Left renal cortex interstitium (tissue), 4 donors: Measurements from ENCODE around the gene SMCO3. TPM values are rescaled to one million over a fixed set of nuclear protein-coding genes. Genes with fewer than 3 reads are reported as not detected.
"Not testable (repeated sequence)": the region's sequence is repeated elsewhere in the genome, so short reads cannot be mapped to it uniquely, and the experiment has no call there.

Source experiments
- DNase-seq, 4 donors: peaks; one replicate each; pipeline ENCODE4 v3.0.0-alpha.2; 2013; ENCODE audit warnings: low read depth in 4 of 4, low spot score in 2 of 4, missing footprints in 1 of 4
- polyA plus RNA-seq, 4 donors: library from polyadenylated mRNA; unstranded; fragments of 120-200 nt; gene quantifications; one replicate each; pipeline ENCODE4 v1.2.1, GENCODE V29; 2013; ENCODE audit not compliant: insufficient read length in 4 of 4

SMCO3 gene
- polyA plus RNA-seq, 4 donors: 2.2 to 3.1 (median 2.6) TPM

DNA sequence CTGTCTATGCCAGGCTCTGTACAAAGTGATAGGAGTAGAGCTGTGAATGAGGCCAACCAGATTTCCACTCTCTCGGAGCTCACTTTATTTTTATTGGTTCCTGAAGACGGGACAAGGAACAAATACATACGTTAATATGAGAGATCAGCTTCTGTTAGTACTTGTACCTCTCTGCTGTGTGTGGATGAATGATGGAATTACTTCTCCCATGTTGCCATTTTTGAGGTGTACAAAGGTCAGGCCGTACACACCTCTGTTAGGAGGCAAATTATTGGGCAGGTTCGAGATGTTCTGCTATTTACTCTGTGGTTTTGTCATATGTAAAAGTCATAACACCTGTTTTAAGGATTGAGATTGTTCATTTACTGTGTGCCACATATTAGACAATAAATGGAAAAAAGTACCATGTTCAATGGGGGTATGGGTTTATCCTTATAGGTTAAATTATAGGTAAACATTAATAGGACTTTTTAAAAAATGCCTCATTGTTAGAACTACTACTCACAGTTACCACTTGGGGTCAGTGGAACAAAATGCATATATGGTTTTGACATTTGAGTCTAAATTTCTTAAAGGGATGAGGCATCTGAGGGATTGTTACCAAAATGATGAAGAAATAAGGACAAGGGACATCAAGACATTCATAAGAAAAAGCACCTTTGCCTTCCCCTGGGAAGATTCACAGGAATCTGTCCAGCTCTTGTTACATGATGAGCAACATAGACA lies 37.6 kb downstream of the SMCO3 start:
- no peak for DNase-seq

DNA sequence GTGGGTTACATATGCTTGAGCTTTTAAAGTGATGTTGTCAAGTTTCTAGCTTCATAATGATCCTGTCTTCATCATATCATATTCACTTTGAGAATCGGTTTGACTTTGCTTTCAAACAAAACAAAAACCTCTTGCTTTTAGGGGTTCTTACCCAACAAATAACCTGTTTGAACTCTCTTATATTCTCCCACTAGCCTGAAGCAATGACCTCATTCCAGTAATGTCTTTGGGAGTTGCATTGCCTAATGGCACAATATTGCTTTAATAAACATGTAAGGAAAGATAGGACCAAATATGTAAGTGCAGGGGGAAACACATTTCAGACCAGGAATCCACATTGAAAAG lies 38.4 kb downstream of the SMCO3 start:
- DNase-seq: no peak

DNA sequence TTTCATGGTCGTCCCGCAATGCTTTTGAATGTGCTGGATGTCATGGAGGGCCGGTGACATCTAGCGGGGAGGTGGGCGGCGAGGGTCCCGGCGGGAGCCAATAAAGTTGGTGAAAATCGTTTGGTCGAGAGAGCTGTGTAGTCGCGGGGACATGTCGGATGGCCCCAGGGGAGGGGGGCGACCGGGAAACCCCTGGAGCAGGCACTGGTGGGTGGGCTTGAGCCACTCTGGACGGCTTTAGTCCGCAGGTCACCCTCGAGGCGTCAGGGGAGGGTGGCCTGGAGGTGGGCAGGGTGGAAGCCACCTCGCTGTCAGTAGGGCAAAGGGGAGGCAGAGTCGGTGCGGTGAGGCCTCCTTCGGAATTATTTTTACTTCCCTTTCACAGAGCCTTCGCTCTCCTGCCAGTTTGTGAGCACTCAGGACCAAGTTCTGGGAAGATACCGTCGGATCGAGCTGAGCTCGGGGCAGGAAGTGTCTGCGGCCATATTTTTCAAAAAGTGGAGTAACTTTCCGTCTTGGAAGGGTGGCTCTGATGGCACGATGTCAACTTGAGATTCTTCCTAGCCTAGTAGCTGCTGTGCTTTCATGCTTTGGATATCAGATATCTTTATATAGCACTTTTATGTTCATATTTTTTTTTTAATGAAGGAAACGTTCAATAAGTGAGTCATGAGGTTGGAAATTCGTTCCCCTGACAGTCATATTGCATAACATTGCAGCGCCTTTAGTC lies 38.9 kb downstream of the SMCO3 start:
- DNase-seq: peak in 1 of 4 donors; percentile 48

DNA sequence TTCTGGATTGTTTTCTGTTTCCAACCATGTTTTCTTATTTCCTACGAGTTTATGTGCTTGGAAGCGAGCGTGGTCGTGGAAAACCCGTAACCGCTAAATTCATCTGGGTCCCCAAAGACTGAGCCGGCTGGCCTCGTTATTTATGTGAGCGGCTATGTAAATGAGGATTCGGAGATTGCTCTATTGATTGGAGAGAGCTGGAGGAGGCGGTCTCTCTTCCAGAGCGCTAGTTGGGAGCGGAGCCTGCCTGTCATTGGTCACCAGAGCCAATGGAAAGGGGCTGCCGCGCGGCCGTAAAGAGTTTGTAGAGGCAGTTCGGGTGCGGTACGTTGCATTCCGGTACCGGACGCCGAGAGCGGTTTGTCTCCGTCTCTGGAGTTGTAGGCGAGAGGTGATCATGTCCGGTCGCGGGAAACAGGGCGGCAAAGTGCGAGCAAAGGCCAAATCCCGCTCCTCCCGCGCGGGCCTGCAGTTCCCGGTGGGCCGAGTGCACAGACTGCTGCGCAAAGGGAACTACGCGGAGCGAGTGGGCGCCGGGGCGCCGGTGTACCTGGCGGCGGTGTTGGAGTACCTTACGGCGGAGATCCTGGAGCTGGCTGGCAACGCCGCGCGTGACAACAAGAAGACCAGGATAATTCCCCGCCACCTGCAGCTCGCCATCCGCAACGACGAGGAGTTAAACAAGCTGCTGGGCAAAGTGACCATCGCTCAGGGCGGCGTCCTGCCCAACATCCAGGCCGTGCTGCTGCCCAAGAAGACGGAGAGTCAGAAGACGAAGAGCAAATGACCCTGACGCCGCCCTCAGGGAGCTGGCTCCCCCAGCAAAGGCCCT lies 39.7 kb downstream of the SMCO3 start:
- peak; percentile 91 to 96 (median 94) for DNase-seq

DNA sequence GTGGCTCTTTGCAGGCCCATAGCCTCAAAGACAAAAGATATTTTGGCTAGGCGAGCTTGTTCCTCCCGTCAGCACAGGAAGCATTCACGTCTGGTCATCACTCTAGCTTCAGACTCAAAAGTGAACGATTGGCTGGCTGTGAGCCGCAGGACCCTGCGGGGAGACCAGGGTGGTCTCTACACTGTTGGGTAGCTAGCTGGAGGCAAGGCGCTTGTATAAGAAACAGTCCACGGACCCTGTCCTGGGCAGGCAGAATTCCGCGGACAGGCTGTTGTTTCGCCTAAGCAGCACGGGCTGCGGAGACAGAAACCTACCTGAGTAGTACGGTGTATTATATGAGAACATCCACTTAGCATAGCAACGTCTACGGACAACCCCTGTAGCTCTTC lies 40.3 kb downstream of the SMCO3 start:
- DNase-seq: peak in 1 of 4 donors; percentile 58

DNA sequence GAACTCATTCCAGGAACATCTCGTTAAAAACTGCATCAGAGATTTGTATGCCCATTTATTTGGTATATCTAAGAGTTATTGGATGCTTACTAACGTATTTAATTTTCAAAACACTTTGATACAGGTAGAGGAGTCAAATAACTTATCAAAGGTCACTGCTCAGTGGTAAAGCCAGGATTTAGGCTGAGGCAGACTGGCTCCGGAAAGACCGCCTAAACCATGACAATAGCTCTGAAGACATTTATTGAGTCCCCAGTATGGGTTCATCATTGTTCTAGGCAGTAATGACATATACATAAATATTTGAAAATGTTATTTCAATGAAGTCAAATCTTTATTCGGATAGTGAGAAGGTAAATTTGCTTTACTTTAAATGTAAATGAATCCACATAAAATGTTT lies 41.0 kb downstream of the SMCO3 start:
- DNase-seq: no peak

DNA sequence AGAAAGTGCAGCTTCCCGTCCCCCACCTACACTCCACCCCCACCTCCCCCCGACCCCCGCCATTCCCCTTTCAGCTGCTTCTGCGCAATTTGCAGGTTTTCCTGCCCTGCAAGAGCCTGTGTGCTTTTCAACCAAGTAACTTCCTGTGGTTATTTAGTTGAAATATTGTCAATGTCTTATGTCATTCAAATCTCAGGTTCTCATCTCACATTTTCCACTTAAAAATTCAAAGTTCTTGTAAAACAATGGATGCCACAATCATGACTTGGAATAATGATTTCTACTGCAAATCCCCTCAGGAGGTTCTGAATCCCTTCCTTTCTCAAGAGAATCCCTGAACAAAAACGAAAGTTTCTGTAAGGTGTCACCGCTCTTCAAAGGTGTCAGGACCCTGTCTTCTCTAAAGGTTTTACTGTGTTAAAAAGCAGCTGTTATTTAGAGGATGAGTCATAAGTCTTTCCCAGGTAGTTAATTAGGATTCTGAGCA lies 42.3 kb downstream of the SMCO3 start:
- no peak for DNase-seq

DNA sequence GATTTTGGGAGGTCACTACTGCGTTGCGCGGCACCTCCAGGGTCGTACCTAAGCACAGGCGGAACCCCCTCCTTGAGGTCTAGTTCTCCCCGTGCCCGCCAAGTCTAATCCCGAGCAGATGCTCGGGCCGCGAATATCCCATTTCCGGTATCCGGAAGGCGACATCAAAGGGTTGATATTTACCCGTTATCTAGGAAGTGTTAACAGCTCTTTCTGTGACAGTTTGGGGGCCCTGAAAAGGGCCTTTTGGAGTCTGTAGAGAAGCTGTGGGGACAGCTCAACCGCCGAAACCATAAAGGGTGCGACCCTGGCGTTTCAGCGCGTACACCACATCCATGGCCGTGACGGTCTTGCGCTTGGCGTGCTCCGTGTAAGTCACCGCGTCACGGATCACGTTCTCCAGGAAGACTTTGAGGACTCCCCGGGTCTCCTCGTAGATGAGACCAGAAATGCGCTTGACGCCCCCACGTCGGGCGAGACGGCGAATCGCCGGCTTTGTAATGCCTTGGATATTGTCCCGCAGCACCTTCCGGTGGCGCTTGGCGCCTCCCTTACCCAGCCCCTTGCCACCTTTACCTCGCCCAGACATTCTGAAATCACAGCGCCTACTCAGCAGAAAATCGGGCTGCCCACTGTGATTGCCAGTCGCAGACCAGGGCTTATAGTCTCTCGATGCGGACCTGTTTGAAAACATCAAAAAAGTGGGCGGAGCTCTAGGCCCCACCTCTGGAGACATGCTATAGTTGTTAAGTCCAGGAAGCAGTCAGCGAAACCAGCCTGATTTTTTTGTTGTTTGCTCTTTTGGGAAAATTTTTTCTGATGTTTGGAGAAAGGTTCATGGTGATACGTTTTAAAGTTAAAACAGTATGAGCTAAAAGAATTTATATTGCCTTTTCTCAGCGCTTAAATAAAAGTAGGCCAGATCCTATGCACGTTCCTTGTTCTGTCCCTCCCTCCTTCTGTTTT lies 43.2 kb downstream of the SMCO3 start:
- DNase-seq: peak; percentile 90 to 98 (median 96)

DNA sequence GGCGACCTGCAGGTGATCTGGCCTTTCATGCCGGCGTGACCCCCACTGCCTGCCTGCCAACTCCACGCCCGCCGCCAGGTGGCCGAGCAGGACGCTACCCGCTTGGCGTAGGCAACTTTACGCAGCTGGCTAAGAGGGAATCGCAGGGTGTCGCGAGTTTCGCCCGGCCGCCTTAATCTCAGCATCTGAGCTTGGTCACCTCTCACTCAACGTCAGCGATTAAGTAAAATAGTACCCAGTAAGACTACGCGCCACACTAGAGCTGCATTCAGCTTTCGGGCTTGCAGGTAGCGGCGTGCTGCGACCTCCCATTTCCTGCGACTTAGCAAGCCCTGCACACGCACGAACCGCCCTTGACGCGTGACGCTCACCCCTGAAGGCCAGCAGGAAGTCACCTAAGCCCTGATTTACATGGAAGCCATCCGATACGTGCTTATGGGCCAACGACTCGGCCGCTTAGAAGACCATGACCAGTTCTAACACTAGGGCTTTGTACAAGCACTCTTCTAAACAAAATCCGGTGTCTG lies 44.0 kb downstream of the SMCO3 start:
- DNase-seq: peak in 3 of 4 donors; percentile 71 to 77 (median 74)

DNA sequence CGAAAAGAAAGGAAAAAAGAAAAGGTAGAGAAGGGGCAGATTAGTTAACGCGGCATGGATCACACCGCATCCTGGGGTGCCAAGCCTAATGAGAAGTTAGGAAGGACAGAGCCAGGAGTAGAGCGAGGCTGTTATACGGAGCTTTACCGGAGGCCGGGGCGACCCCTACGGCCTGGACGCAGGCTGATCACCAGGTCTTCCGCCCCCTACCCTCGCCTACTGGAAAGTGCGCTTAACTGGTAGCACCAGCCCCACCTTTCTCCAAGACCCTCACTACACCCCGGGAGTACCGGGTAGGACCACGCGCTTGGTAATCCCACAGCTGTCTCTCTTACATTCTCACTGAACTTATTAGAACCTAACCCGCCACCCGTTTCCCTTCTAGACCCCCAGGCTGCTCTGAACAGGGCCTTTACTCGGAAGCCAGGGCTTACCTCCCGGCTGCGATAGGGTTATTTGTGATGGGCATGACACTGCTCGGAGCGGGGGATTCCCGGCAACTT lies 44.5 kb downstream of the SMCO3 start:
- peak in 1 of 4 donors; percentile 52 for DNase-seq

DNA sequence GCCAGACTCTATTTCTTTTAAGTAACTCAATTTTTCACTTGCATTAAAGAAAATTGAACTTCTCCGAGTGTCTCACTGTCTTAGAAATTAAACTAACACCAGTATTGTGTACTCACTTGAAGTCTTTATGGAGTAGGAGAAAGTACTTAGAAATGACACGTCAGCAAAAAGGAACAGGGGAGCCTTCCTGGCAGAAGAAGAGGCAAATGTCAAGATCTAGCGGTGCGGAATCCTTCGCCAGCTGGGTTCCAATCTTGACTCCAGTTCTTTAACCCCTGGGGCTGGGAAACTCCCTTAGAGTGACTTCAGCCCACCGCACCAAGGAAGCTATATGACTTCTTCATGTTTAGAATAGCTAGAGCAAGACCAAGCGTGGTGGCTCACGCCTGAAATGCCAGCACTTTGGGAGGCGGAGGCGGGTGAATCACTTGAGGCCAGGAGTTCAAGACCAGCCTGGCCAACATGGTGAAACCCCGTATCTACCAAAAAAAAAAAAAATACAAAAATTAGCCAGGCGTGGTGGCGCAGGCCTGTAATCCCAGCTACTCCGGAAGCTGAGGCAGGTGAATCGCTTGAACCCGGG lies 45.1 kb downstream of the SMCO3 start:
- DNase-seq: no peak

DNA sequence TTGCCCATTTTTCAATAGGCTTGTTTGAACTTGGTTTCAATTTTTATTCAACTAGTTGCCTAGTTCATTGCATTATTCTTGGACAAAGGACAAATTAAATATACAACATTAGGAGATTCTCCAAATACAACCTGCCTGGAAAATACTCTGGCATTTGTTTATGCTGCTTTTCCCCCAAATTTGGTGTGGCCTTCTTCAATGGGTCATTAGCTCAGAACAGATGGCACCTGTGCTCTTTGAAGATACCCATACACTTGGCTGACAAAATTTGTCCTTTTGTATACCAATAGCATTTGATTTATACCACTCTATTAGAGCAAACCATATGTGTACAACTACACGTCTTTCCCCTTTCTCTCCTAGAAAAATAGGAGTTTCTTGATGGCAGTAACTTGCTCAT lies 46.4 kb downstream of the SMCO3 start:
- no peak for DNase-seq

DNA sequence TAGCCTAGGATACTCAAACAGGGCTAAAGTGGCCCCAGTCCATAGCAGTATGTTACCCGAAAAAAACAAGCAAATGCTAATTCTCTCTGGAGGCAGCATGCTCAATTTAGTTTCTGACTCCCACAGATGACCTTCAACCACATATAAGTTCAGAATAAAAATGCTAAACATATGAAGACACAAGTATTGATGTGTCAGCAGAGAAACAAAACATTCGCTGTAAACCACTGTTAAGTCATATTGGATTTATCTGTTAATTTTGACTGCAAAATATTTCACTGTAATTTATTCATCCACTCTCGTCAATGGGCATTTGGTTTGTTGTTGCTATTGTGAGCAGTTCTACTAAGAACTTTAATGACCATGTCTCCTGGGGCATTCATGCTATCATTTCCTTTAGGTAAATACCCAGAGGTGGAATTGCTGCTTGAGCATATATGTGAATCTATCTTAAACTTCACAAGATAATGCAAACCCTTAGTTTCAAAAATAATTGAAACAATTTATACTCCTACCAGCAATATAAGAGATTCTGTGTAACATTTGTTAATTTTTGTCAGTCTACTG lies 47.2 kb downstream of the SMCO3 start:
- no peak for DNase-seq

DNA sequence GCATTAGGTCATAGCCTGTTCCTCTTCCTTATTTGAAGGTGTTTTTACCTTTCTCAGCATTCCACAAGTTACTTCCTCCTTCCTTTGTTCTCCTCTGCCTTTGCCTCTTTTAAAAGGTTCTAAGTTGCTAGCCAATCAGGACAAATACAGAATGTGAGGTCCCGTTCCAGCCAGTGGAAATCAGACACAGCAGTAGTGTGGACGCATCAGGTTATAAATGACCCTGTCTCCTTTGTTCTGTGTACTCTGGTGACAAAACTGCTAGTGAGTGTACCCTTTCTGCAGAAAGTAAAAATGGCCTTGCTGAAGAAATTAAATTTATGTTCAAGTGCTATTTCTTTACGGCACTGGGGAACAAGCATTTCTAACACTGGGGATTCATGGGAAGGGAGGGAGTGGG lies 48.0 kb downstream of the SMCO3 start:
- not testable (repeated sequence) for DNase-seq

DNA sequence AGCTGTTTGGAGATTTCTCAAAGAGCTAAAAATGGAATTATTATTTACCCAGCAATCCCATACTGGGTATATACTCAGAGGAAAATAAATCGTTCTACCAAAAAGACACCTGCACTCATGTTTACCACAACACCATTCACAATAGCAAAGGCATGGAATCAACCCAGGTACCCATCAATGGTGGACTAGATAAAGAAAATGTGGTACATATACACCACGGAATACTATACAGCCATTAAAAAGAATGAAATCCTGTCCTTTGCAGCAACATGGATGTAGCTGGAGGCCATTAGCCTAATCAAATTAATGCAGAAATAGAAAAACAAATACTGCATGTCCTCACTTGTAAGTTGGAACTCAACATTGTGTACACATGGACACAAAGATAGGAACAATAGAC lies 48.6 kb downstream of the SMCO3 start:
- no peak for DNase-seq

DNA sequence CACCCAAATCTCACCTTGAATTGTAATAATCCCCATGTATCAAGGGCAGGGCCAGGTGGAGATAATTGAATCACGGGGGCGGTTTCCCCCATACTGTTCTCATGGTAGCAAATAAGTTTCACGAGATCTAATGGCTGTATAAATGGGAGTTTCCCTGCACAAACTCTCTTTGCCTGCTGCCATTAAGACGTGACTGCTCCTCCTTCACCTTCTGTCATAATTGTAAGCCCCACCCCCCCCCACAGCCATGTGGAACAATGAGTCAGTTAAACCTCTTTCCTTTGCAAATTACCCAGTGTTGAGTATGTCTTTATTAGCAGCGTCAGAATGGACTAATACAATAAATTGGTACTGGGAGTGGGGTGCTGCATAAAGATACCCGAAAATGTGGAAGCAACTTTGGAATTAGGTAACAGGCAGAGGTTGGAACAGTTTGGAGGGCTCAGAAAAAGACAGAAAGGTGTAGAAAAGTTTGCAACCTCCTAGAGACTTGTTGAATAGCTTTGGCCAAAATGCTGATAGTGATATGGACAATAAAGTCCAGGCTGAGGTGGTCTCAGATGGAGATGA lies 54.2 kb downstream of the SMCO3 start:
- DNase-seq: not testable (repeated sequence)

DNA sequence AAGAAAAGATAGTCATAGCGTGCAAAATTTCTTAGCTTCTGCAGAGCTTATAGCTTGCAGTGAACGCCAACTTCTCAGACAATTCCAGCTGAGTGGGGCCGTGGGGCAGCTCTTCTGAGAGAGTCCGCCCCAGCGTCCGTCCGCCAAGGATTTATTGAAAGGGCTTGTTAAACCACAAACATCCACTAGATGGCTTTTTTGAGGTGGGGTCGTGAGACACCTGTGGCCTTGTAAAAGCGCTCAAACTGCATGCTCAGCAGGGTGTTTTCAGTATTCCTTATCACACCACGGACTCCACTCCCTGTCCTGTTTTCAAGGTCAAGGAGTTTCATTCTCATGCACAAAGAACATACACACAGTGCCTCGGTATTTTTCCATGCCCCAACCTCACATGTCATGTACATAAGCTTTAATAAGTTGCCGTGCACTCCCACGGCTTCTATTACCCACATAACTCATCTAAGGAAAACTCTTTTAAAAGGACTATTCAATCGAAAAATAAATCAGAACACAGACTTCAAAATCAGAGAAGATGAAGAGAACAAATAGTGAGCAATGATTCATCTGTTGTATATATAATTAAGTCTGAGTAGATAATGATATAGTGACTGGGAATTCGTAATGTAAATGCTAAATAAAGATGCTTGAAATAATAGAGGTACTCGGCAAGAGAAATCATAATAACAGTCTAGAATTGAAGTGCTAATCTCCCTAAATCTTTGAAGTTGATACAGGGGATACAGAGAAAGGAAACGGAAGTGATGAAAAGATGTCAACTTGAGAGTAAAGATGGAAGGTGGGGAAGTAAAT lies 57.4 kb downstream of the SMCO3 start:
- no peak for DNase-seq
